ENCODE results near the gene PYGL.

- no peak for TF ChIP-seq POLR2AphosphoS5 (IDR thresholded peaks at IDR 0.05; ENCODE audit: low read depth, low read length)
- TF ChIP-seq POLR2A (IDR thresholded peaks at IDR 0.05; ENCODE audit: low read depth, low read length) = no peak
- no peak for TF ChIP-seq TAF1 (IDR thresholded peaks at IDR 0.05; ENCODE audit: borderline replicate concordance, low read depth, low read length)
These were observed 8.9 kb downstream of the PYGL start for GRCh38 chr14:50935126-50936015.

All from GM12892 (cell line).